ENCODE results near the gene DNAH11.
"Not testable (repeated sequence)": the region's sequence is repeated elsewhere in the genome, so short reads cannot be mapped to it uniquely, and the experiment has no call there.

Gene DNAH11

DNA sequence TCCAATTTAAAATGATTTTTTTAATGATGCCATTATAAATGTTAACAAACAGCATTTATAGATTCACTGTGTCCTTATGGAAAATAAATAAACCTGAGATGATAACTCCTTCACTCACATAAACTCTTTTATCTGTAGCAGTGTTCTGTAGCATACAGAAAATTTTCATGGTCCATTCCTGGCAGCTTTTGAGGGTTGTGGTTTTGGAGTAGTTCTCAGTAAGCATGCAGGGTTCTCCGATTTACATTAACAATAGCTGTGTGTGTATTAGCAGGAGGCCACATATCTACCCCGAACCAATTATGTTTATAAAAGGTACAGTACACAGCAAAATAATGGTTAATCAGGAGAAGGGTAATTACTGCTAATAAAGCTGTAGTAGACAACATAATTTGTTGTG, 240.2 kb downstream of the DNAH11 start:
- no peak for DNase-seq

DNA sequence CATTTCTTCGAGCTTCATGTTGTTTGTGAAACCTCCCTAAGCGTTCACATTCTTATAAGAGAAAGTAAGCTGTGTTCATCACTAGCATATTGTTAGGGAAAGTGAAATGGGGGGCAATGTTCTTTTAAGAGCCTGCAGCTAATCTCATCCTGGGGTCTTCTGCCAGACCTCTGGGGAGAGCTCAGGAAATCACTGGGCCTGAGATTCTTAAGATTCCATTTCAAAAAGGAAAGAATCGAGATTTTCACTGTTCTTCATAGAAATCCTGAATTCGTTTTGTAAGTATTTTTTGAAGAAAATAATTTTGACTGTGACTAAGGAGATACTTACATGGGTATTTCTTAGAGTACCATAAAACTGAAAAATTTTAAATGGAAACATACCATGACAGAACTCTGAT, 242.2 kb downstream of the DNAH11 start:
- no peak for DNase-seq

DNA sequence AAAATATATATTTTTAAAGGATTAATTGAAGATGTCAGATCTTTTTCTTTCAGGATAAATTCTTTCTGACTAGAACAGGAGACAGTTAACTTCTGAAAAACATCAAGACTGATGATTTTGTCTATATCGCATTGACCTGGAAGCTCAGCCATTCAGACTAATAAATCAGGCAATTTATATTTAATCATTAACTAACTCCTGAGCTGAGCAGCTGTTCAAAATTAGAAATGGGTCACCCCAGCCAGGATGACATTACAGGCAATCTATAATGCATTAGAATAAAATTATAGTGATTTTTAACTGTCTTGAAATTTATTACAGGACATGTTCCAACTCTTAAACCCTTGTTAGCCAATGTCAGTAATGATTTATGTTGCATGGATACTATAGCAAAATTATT, 263.0 kb downstream of the DNAH11 start:
- no peak for DNase-seq

DNA sequence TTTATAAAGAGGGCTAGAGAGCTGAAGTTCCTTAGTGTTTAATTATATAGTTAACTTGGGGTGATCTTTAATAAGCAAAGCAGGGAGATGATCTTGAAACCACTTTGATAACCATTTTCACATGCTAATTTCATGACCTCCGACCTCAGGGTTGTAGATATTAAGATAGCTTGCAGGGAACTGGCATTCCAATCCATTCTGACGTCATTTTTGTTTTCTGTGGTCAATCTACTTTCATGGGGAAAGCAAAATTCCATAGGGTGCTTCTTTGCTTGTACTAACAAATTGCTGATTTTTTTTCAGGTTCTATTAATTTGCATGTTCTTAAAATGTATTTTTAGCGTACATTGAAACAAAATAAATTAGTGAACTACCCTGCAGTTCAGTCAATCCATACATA, 263.5 kb downstream of the DNAH11 start:
- DNase-seq: no peak

DNA sequence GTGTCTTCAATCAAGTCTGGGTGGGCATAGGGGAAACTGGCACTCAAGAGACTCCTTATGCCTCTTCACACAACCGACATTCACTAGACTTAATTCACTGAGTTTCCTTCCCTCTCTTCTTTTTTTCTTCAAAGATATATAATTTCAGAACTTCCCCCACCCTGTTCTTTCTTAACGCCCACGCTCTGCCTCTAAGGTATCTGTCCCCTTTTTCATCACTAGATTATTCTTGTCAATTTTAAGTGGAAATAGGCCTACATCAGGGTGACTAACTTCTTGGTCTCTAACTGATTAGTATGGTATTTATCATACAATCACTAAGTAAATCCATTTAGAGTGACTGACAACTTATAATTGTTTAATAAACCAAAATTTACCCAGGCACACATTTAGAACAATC, 276.2 kb downstream of the DNAH11 start:
- DNase-seq: no peak

DNA sequence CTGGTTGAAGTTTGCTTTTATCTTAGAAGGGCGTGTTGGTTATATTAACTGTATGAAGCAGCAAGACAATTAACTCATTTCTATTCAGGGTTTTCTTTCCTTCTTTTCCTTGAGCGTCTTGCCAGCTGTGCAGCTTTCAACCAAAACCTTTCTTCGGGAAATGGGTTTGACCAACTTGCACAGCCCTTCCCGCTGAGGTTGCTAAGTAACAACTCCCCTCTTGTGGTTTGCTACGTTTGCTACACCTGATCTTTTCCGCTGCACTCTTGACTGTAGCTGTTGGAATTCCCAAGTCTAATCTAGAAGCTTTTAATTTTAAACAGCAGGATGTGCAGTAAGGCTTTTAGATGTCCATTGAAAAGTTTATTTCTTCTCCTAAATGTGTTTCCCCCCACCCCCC, 286.0 kb downstream of the DNAH11 start:
- DNase-seq: no peak

DNA sequence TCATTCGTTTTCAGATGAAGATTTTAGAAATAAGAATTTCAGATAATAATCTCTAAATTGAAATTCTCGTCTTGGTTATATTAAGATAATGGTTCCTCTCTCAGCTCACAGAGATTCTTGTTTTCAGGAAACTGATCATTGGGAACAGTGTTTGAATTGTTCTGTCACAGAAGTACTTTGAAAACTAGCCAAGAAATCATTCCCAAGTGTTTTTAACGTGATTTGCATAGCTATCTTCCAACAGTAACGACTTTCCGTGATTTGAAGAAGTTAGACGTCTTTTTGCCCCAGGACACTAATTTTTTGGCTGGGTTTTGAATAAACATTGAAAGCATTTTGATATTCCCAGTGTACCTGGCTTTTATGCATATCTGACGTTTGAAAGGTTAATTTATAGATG, 286.9 kb downstream of the DNAH11 start:
- no peak for DNase-seq

DNA sequence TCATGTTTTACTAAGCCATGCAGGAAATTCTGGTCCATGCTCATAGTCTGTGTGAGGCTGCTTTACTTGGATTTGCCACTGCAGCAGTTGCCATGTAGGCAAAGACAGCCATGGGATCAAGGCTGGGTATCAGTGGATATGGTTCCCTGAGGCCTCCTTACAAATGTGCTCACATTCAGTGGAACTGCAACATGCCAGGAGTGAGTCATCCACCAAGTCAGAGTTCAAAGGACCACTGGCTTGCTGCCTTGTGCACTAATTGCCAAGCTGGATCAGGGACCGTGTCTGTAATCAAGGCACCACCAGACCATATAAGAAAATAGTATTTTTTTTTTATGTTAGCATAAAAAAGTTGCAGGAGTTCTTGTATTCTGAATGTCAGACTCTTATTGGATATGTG, 301.9 kb downstream of the DNAH11 start:
- DNase-seq: no peak

DNA sequence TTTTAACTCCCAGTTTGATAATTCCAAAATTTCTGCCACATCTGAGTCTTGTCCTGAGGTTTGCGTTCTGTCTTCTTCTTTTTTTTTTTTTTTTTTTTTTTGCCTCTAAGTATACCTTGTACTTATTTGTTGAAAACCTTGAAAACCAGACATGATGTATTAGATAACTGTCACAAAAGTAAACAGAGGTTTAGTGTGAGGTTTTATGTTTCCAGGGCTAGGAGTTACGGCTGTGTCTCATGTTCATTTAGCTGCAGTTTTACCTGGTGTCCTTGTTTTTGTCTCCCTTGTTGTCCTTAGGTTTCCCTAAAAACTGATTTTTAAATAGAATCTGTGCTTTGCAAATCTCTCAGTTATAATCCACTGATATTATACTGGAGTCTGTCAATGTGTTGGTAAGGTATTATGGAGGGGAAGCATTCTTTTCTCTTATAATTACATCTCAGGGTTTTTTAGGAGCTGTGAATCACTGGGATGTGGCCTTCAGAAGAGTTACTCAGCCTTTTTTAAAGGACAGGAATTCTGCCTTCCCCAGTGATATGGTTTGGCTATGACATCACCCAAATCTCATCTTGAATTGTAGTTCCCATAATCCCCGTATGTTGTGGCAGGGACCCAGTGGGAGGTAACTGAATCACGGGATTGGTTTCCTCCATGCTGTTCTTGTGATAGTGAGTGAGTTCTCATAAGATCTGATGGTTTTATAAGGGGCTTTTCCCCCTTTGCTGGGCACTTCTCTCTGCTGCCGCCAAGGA, 307.9 kb downstream of the DNAH11 start:
- no peak for DNase-seq

DNA sequence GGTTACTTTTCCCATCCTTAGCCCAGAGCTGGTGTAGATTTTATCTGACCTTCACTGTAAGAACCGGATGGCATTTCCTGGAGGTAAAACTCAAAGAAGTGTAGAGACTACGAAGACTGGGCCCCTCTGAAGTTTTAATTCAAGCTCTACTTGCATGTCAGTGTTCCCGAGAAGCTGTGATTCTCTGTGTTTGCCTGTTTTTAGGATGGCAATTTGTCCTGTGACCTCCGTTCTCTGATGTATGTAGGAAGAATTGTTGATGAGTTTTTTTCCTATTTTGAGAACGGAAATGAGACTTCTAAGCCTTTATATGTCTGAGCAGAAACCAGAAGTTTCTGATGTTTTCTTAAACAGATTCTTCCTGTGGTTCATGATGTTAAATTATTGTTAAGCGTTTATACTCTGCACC, 308.7 kb downstream of the DNAH11 start:
- DNase-seq: no peak

DNA sequence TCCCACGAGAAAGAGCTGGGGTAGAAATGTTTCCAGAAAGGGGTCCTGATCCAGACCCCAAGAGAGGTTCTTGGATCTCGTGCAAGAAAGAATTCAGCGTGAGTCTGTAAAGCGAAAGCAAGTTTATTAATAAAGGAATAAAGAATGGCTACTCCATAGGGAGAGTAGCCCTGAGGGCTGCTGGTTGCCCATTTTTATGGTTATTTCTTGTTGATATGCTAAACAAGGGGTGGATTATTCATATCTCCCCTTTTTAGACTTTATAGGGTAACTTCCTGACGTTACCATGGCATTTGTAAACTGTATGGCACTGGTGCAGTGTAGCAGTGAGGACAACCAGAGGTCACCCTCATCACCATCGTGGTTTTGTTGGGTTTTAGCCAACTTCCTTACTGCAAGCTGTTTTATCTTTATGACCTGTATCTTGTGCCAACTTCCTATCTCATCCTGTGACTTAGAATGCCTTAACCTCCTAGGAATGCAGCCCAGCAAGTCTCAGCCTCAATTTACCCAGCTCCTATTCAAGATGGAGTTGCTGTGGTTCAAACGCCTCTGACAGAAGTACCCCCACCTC, 322.9 kb downstream of the DNAH11 start:
- DNase-seq: not testable (repeated sequence)

DNA sequence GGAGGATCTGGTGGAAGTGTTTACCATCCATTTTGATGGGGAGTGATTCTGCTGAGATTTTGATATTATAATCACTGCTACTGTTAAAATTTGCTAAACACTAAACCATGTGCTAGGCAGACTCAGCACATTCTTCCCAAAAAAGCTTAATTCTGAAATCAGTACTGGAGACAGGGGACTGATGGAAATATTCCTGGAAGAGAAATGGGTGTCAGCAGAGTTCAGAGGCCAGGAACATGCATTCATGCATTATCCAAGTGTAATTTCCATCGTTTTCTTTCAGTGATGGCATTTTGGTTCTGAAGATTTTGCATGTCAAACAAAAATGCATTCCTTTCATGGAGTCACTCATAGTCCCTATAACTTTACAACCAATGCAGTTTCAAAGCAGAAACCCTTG, 323.9 kb downstream of the DNAH11 start:
- DNase-seq: no peak

DNA sequence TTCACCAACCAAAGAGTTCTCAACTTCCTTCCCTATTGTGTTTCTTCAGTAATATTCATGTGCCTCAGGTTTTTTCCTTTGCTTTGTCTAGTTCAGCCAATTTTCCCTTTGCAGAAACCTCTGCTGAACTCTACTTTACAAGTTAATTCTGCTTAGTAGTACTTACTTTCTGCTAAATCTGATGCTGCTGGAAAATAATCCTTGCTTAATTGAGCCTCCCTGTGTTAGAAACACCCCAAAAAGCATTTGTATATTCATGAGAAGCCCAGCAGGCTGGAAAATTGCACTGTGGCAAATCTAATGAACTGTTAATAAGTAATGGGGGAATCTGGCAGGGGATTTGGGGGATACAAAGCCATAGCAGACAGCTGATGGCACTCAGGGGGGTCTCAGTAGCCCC, 324.4 kb downstream of the DNAH11 start:
- DNase-seq: no peak

DNA sequence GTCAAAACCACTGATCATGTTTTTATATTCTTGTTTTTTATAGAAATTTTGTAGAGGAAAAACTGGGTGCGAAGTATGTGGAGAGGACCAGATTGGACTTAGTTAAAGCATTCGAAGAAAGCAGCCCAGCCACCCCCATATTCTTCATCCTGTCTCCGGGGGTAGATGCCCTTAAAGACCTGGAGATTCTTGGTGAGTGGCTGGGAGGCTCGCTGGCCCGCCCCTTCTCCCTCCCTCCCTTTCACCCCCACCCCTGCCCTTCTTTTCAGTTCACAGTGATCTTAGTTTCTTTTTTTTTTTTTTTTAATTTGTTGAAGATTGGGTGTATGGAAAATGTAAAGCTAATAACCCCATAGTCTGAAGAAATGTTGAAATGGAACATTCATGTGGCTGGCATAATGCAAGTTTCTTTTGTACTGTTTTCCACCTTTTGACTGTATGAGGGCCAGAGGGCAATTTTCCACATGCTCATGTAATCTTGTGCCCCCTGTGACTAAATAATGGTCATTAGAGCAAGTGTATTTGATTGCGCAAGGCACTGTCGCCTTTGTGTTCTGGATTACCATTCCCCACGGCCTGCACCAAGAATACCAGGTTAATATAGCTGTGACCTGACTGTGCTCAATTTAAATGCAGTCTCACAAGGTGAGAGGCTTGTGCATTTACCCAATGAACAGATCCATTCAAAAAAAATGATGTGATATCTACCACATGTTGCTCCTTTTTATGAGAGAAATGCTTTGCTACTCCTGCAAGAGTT, 325.2 kb downstream of the DNAH11 start:
- no peak for DNase-seq

DNA sequence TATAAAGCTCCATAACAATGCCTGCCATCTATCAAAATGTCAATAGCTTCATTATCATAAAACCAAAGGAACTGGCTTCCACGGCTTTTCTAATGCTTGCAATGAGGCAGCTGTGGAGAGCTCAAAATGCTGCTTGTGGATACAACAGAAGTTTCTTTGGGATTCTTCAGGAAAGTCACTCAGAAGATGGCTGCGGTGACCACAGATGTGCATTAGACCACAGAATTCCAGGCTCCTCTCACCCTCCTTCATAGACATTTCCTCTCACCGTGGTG, 325.7 kb downstream of the DNAH11 start:
- no peak for DNase-seq

DNA sequence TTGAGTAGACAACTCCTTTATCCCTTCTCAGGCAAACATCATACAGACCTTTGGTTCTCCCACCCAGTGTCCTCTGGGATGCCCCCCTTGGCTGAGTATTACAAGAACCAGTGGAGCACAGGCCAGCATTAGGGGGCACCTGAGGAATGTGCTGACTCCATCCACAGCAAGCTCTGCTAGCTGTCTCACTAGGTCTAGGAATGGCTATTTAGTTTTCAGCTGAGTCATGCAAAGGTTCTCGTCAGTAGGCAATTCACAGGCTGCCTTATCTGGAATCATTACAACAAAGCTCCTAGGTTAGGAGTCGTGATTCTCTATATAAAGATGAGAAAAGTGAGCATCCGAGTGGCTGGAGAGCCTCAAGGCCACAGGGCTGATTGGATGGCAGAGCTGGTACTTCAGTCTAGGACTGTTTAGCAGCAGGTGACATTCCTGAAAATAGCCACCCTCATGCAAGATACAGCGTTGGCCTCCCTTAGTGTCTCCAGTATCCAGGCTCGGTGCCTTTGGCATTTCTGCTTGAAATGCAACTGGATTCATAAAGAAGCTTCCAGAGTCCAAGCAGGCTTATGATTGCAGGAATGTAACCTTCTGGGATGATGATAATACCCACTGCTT, 327.1 kb downstream of the DNAH11 start:
- DNase-seq: no peak

DNA sequence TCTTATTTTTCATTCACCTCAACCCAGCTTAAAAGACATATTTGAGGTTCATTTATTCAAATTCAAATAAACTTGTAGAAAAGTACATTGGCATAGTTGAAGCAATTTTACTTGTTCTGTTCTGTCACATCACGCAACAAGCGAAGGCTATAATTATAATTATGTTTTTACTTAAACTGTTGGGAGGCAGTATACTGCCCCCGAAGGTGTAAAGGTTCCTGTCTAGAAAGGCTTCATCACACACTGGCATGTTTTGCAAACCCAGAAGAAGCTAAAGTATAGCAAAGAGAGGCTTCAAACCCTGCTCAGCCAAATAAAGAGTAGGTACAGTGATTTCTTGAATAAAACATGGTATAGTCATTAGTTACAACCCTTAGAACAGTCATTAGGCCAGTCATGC, 340.2 kb downstream of the DNAH11 start:
- DNase-seq: no peak

DNA sequence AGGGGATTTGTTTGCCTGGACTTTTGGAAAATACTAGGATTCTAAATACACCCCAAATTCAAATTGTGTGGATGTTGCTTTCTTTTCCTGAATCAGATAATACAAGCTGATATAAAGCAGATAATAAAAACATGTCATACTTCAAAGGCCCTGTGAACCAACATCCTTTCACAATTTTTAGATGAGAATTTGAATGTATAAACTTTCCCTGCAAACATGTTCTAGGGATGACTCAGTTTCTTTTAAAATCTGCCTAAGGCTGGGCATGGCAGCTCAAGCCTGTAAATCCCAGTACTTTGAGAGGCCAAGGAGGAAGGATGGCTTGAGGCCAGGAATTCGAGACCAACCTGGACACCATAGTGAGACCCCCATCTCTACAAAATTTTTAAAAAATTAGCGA, 340.7 kb downstream of the DNAH11 start:
- not testable (repeated sequence) for DNase-seq

DNA sequence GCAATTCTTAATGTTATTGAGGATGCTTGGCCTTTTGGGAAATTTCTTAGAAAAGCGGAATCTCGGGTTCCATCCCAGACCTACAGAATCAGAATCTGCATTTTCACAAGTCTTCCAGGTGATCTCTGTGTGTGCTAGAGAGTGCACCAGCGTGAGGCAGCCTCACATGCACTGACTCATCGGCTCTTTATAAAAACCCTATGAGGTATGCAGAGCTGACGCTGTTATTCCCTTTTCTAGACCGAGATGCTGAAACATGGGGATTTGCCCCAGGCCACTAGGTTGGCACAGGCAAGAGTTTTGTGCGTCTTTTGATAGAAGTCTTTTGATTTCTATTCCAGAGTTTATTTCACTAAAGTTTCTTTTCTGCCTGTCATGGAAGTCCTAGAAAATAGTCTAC, 341.7 kb downstream of the DNAH11 start:
- DNase-seq: no peak

DNA sequence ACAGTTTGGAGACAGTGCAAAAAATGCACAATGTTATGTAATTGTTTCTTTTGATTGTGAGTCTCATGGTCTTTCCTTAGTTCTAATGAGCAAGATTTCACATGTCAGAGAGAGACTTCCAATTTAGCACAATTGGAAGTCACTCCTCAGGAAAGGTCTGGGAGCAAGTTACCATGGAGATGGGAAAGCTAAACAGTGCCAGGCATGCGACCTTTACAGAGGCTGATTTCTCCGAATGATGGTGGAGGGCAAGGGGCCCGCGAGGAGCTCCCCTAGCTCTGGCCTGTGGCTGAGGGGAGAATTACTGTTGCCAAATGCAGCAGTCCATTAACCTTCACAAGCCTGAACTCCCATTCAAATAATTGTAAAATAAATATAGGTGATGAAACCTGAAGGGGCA, 343.6 kb downstream of the DNAH11 start:
- no peak for DNase-seq

DNA sequence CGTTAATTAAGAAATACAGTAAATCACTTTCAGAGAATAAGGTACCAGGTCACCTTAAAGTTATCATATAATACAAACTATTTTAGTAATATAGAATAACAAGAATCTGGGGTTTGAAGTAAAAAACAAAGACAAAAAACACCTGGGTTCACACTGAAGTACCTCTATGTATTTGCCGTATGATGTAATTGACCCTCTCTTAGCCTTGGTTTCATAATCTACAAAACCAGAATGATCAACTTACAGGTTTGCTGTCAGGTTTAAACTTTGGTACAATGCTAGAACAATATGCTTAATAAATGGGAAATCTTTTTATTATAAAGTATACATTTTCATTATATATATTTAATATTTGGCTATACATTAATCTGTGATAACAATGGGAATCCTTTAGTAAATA, 344.5 kb downstream of the DNAH11 start:
- DNase-seq: no peak

DNA sequence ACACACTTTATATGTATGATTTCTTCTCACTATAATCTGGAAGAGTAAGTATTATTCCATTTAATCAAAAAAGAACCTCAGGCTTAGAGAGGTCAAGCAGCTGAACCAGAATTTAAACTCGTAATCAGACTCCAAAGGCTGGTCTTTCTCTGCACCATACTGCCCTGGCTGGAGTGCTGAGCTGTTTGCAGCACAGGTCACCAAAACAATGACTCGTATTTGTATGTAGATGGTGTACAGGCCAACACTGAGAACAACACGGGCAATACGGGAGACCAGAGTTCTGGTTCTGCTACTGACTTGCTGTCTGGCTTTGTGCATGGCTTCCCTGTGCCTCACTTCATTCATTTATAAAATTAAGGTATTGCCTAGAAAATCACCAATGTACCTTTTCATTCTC, 344.9 kb downstream of the DNAH11 start:
- DNase-seq: no peak

DNA sequence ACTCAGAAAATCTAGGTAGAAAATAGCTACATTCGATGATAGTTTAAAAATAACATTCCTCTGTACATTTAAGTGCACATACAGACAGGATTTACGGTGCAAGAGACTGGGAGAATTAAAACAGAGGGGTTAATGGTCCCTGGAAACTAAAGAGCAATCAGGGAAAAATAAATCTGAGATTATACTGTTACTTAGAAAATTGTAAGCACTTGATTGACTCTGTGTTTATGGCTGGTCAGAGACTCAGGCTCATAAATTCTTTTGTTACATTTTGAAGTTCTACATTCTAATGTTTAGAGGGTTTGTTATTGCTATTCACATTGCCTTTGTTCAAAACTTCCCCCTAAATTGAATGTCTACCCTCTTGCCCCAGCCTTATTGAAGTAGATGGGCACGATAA, 348.5 kb downstream of the DNAH11 start:
- no peak for DNase-seq

DNA sequence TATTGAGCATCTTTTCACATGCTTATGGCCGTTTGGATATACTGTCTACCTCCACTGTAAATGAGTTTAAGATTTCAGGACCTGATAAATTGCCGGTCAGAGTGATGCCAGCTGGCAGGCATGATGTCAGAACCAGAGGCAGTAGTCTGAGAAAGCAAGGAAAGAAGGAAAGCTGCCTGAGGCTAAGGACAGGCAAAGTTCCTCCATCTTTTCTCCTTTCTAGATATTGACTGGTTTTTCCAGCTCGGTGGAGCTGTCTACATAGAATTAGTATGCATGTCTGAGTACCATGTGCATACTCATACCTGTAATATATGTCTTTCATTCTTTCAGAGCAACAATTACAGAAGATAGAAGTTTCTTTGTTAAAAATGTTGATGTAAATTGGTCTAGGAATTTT, 350.6 kb downstream of the DNAH11 start:
- DNase-seq: no peak

Measured in effector CD8-positive, alpha-beta T cell (primary cell).